Fibroblast of villous mesenchyme (primary cell): ENCODE data around the gene GRIK2. TPM values are rescaled to one million over a fixed set of nuclear protein-coding genes. Genes with fewer than 3 reads are reported as not detected.

ENCODE experiments used
- DNase-seq: peaks from one replicate; pipeline ENCODE4 v3.0.0-alpha.2; 2010; ENCODE audit warnings: low read depth
- H3K4me3 ChIP-seq: 2 replicates; pipeline ENCODE4 v1.5.1; 2011; ENCODE audit warnings: low read depth, mild to moderate bottlenecking, low read length
- CTCF ChIP-seq: IDR thresholded peaks from 2 replicates; pipeline ENCODE4 v1.5.1; 2012; ENCODE audit warnings: low read depth, mild to moderate bottlenecking, low read length; ENCODE audit not compliant: insufficient read depth
- total RNA-seq: library from RNA; depleted of rRNA; stranded (reverse); fragments of >200 nt; gene quantifications from 2 replicates; pipeline ENCODE4 v1.2.3, GENCODE V29; 2012

Gene GRIK2
- total RNA-seq, 1 donor, result 15.1 TPM

GRCh38 chr6:101907356-101908217 is 514.1 kb downstream of the GRIK2 start:
- TF ChIP-seq CTCF, result no peak
- no peak for DNase-seq
- H3K4me3 ChIP-seq, result no peak overlapping the region

GRCh38 chr6:101909366-101909765 is 515.9 kb downstream of the GRIK2 start:
- TF ChIP-seq CTCF, result no peak
- H3K4me3 ChIP-seq, result no peak overlapping the region
- no peak for DNase-seq

- no peak for DNase-seq
- no peak overlapping the region for H3K4me3 ChIP-seq
- TF ChIP-seq CTCF, result no peak
Observed at GRCh38 chr6:101912311-101912710, 518.8 kb downstream of the GRIK2 start.

- DNase-seq, result no peak
Observed at GRCh38 chr6:101918471-101918870, 525.0 kb downstream of the GRIK2 start.

GRCh38 chr6:101921829-101922450 is 528.4 kb downstream of the GRIK2 start:
- no peak overlapping the region for H3K4me3 ChIP-seq
- no peak for TF ChIP-seq CTCF
- no peak for DNase-seq

More at GRCh38 chr6:101918471-101918870, 525.0 kb downstream of the GRIK2 start:
- no peak overlapping the region for H3K4me3 ChIP-seq
- no peak for TF ChIP-seq CTCF

GRCh38 chr6:101926149-101926925 is 532.8 kb downstream of the GRIK2 start:
- DNase-seq, result peak; percentile 39
- no peak for TF ChIP-seq CTCF

More at GRCh38 chr6:101926149-101926925, 532.8 kb downstream of the GRIK2 start:
- H3K4me3 ChIP-seq, result no peak overlapping the region
